HUES48 (cell line): ENCODE data around the gene RNF180.

Experiments used
- H3K27ac ChIP-seq: one replicate; pipeline ENCODE4 v1.7.0; 2013; ENCODE audit warnings: low read depth, low read length, inconsistent platforms
- H3K27me3 ChIP-seq: 2 replicates; pipeline ENCODE4 v1.6.1; 2013; ENCODE audit warnings: mild to moderate bottlenecking, low read length; ENCODE audit not compliant: control insufficient read depth, insufficient read depth
- H3K36me3 ChIP-seq: 2 replicates; pipeline ENCODE4 v1.6.1; 2013; ENCODE audit warnings: low read length; ENCODE audit not compliant: control insufficient read depth, insufficient read depth
- H3K4me1 ChIP-seq: 2 replicates; pipeline ENCODE4 v1.6.1; 2013; ENCODE audit warnings: mild to moderate bottlenecking, low read length; ENCODE audit not compliant: control insufficient read depth, insufficient read depth
- H3K4me3 ChIP-seq: 2 replicates; pipeline ENCODE4 v1.5.1; 2013; ENCODE audit warnings: mild to moderate bottlenecking, low read depth, low read length
- H3K9ac ChIP-seq: 2 replicates; pipeline ENCODE4 v1.6.1; 2013; ENCODE audit warnings: mild to moderate bottlenecking, low read depth, low read length, moderate library complexity
- H3K9me3 ChIP-seq: 2 replicates; pipeline ENCODE4 v1.6.1; 2013; ENCODE audit warnings: low read length; ENCODE audit not compliant: control insufficient read depth, insufficient read depth

RNF180 gene

GRCh38 chr5:64180661-64181343 is 15.2 kb downstream of the RNF180 start:
- Histone ChIP-seq H3K36me3 (no peaks in the 10 kb centered on the region), H3K9ac (no peak overlapping the region), H3K27me3 (no peaks in the 10 kb centered on the region), H3K4me3 (no peak overlapping the region), H3K9me3 (no peaks in the 10 kb centered on the region), H3K4me1 (no peaks in the 10 kb centered on the region), H3K27ac (no peak overlapping the region)

- Histone ChIP-seq H3K27ac (no peak overlapping the region), H3K4me3 (no peak overlapping the region), H3K27me3 (no peaks in the 10 kb centered on the region), H3K9ac (no peak overlapping the region), H3K9me3 (no peaks in the 10 kb centered on the region), H3K4me1 (no peaks in the 10 kb centered on the region), H3K36me3 (no peaks in the 10 kb centered on the region)
Measured at GRCh38 chr5:64181440-64181839, 15.8 kb downstream of the RNF180 start.

- H3K9me3 ChIP-seq, result no peaks in the 10 kb centered on the region
- no peak overlapping the region for H3K27ac ChIP-seq
- no peak overlapping the region for H3K4me3 ChIP-seq
- no peaks in the 10 kb centered on the region for H3K36me3 ChIP-seq
- no peak overlapping the region for H3K9ac ChIP-seq
- H3K27me3 ChIP-seq, result no peaks in the 10 kb centered on the region
- no peaks in the 10 kb centered on the region for H3K4me1 ChIP-seq
Measured at GRCh38 chr5:64183956-64184355, 18.3 kb downstream of the RNF180 start.

GRCh38 chr5:64184832-64185231 is 19.2 kb downstream of the RNF180 start:
- Histone ChIP-seq H3K27ac (no peak overlapping the region), H3K36me3 (no peaks in the 10 kb centered on the region), H3K9ac (no peak overlapping the region), H3K27me3 (no peaks in the 10 kb centered on the region), H3K4me3 (no peak overlapping the region), H3K9me3 (no peaks in the 10 kb centered on the region), H3K4me1 (no peaks in the 10 kb centered on the region)

DNA sequence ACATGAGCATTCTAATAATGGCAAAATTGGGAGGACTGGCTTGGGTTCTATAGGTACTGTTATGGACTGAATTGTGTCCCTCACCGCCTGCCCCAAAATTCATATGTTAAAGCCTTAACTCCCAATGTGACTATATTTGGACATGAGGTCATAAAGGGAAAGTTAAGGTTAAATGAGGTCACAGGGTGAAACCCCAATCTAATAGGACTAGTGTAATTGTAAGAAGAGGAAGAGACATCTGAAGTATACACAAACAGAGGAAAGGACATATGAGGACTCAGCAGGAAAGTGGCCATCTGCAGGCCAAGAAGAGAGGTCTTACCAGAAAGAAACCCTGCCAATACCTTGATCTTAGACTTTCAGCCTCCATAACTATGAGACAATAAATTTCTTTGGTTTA is 23.1 kb downstream of the RNF180 start:
- Histone ChIP-seq H3K9ac (no peak overlapping the region), H3K27ac (no peak overlapping the region), H3K9me3 (no peaks in the 10 kb centered on the region), H3K27me3 (no peaks in the 10 kb centered on the region), H3K36me3 (no peaks in the 10 kb centered on the region), H3K4me3 (no peak overlapping the region), H3K4me1 (no peaks in the 10 kb centered on the region)

DNA sequence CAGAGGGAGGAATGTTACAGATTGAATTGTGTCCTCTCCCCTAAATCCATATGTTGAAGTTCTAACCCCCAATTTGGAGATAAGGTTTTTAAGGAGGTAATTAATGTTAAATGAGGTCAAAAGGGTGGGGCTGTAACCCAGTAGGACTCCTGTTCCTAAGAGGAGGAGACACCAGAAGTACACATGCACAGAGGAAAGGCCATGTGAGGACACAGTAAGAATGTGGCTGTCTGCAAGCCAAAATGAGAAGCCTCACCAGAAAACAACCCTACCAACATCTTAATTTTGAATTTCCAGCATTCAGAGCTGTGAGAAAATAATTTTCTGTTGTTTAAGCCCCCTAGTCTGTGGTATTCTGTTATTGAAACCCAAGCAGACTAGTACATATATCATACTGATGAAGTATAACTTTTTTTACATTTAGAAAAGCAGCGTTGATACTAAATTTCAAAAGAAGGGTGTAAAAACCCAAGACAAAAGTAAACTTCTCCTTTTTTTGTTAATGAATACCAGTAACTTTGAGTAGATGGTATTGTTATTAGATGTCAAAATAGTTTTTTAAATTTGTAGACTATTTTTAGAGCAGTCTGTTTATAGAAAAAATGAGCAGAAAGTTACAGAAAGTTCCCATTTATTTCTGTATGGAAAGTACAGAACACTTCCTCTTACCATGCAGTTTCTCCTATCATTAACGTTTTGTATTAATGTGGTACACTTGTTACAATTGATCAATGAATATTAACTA is 25.1 kb downstream of the RNF180 start:
- no peaks in the 10 kb centered on the region for H3K36me3 ChIP-seq
- H3K27ac ChIP-seq, result no peak overlapping the region
- H3K4me1 ChIP-seq, result no peaks in the 10 kb centered on the region
- H3K4me3 ChIP-seq, result no peak overlapping the region
- no peaks in the 10 kb centered on the region for H3K27me3 ChIP-seq
- H3K9me3 ChIP-seq, result no peaks in the 10 kb centered on the region
- no peak overlapping the region for H3K9ac ChIP-seq

- Histone ChIP-seq H3K27me3 (no peaks in the 10 kb centered on the region), H3K27ac (no peak overlapping the region), H3K9ac (no peak overlapping the region), H3K36me3 (no peaks in the 10 kb centered on the region), H3K4me1 (no peaks in the 10 kb centered on the region), H3K9me3 (no peaks in the 10 kb centered on the region), H3K4me3 (no peak overlapping the region)
Measured at GRCh38 chr5:64195981-64196380, 30.3 kb downstream of the RNF180 start.

- no peak overlapping the region for H3K9ac ChIP-seq
- H3K4me1 ChIP-seq, result no peaks in the 10 kb centered on the region
- H3K36me3 ChIP-seq, result no peaks in the 10 kb centered on the region
- no peak overlapping the region for H3K27ac ChIP-seq
- no peaks in the 10 kb centered on the region for H3K27me3 ChIP-seq
- no peak overlapping the region for H3K4me3 ChIP-seq
- H3K9me3 ChIP-seq, result no peaks in the 10 kb centered on the region
Measured at GRCh38 chr5:64199425-64199824, 33.8 kb downstream of the RNF180 start.

DNA sequence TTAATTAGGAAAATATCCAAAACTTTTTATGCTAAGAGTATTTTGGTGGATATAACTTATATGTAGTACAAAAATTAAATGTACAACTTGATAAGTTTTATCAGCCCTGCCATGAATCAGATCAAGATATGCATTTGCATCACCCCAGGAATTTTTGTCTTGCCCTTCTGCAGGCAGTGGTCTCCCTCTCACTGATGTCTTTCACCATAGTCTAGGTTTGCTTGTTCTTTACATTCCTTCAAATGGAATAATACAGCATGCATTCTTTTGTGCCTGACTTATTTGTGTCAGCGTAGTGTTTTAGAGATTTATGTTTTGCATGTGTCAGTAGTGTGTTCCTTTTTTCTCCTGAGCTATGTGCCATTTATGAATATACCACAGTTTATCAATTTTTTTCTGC is 36.4 kb downstream of the RNF180 start:
- H3K36me3 ChIP-seq, result no peaks in the 10 kb centered on the region
- no peak overlapping the region for H3K27ac ChIP-seq
- H3K9ac ChIP-seq, result no peak overlapping the region
- no peak overlapping the region for H3K4me3 ChIP-seq
- H3K27me3 ChIP-seq, result no peaks in the 10 kb centered on the region
- no peaks in the 10 kb centered on the region for H3K4me1 ChIP-seq
- no peaks in the 10 kb centered on the region for H3K9me3 ChIP-seq

- Histone ChIP-seq H3K4me1 (peaks cover 8% of the 10 kb centered on the region; the same call in 1 of the 2 replicates), H3K9ac (no peak overlapping the region), H3K27ac (no peak overlapping the region), H3K9me3 (no peaks in the 10 kb centered on the region), H3K36me3 (no peaks in the 10 kb centered on the region), H3K27me3 (no peaks in the 10 kb centered on the region), H3K4me3 (no peak overlapping the region)
Measured at GRCh38 chr5:64206653-64207052, 41.0 kb downstream of the RNF180 start.

DNA sequence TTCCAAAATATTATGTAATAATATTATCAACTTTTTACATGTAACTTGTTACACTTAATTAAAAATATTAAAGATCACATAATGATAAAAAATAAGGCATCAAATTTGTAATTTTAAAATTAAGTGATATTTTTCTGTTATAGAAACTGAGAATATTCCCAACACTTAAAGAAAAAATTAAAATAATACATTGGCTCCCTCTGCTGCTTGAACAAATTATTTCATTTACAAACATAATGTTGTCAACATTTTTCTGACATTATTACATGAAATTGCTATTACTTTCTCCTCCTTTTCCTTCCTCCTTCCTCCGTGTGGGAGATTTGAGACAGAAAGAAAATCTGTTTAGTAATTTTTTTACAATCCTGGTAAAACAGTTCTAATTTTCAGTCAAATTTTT is 42.3 kb downstream of the RNF180 start:
- Histone ChIP-seq H3K4me1 (peaks cover 11% of the 10 kb centered on the region; the same call in 1 of the 2 replicates), H3K9ac (no peak overlapping the region), H3K36me3 (no peaks in the 10 kb centered on the region)

More for the DNA sequence above, 42.3 kb downstream of the RNF180 start:
- Histone ChIP-seq H3K27me3 (no peaks in the 10 kb centered on the region), H3K9me3 (no peaks in the 10 kb centered on the region), H3K4me3 (no peak overlapping the region), H3K27ac (no peak overlapping the region)
